Fibroblast of peridontal ligament (primary cell): ENCODE results near the gene RSU1.

Experiments
- DNase-seq: peaks from one replicate; pipeline ENCODE4 v3.0.0-alpha.2; 2010; ENCODE audit errors: extremely low read depth

The RSU1 gene

DNA sequence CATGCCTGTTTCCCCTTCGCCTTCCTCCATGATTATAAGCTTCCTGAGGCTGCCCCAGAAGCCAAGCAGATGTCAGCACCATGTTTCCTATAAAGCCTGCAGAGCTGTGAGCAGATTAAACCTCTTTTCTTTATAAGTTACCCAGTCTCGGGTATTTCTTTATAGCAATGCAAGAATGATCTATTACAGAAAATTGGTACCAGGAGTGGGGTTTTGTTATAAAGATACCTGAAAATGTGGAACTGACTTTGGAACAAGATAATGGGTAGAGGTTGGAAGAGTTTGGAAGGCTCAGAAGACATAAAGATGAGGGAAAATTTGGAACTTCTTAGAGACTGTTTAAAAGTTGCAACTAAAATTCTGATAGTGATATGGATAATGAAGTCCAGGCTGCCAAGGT, 4.8 kb upstream of the RSU1 start:
- DNase-seq, result no peak

DNA sequence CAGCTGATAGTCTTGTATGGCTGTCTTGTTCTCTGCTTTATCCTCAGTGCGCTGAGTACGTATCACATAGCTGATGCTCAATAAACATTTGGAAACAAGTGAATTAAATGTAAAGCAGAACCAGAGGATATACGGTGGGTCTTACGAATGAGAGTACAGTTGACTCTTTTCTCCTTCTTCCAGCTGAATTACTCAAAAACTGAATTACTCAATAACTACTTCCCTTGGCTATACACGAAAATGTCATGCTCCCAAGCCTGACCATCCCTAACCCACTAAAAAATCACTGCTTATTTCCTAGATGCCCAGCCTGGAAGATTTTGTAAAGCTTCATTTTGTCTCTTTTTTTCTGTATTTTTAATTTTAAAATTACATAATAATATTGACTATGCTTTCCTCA, 3.2 kb upstream of the RSU1 start:
- DNase-seq, result no peak

DNA sequence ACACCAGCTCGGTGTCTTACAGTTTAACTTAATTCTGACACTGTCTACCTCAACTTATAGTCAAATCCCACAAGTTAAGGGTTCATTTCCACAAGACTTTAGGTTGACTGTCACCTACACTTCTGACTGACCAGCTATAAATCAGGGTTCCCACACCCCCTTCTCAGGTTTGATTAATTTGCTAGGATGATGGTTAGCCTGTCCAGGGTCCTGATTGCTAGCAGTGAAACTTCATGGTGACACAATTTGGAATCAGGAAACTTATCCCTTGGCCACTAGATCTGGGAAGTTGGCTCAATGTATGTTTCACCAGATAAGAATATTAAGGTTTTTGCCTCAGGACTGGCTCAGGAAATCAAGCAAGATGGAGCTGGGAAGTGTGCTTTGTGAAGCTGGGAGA, 2.8 kb upstream of the RSU1 start:
- DNase-seq, result no peak

DNA sequence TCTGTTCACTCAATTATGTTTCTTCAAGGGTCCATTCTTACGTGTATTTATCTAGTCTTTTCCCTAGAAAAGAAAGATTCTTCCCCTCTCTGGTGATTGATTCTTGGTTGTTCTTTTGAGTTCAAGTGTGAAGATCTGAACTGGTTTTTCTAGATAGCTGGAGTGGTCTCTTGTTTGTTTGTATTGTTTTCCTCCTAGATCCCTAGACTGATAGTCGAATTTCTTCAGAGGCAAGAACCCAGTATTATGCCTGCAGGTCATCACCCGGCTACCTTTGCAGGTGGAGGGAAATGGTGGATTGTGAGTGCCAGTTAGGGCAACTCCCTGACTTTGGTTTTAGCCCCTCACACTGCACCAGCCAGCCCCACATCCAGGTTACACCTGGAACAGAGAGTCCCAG, 2.2 kb upstream of the RSU1 start:
- DNase-seq, result no peak

DNA sequence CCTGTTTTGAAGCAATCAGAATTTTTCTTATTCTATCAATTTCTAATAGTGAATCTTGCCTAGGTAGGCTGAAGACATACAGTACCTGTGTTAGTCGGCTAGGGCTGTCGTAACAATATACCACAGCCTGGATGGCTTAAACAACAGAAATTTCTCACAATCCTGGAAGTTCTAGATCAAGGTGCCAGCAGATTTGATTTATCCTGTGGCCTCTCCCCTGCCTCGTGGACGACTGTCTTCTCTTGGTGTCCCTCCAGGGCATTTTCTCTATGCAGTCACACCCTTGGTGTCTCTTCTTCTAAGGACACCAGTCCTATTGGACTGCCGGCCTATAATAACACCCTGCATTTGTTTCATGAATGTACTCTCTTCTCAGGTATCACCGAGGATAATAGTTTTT, 1.8 kb upstream of the RSU1 start:
- DNase-seq, result no peak

DNA sequence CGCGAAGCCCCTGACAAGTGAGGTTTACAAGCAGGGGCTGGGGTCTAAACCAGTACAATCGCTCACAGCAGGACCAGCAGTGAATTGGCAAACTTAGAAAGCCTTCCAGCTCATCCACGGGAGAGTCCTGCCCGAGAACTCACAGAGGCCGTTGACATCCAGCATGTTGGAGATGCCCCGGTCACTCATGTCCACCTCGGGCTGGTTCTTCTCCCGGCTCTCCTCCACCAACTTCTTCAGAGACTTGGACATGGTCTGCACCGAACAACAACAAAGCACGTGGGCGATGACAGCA, 447 bp downstream of the RSU1 start:
- peak; percentile 40 for DNase-seq

DNA sequence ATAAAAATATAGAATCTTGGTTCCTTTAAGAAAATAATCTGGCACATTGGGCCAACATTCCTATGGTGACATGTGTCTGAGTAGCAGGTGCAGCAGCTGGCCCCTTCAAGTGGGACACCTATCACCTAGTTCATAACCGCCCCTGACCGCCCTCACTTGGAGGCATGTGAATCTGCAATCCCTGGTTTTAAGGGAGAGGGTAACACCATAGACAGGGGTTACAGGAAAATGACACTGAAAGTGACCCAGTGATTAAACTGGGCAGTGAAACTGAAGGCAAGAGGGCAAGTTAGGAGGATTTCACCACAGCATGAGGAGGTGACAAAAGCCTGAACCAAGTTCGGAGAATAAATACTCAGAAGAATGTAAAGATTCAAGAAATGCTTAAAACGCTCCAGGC, 1.1 kb downstream of the RSU1 start:
- peak; percentile 9 for DNase-seq

DNA sequence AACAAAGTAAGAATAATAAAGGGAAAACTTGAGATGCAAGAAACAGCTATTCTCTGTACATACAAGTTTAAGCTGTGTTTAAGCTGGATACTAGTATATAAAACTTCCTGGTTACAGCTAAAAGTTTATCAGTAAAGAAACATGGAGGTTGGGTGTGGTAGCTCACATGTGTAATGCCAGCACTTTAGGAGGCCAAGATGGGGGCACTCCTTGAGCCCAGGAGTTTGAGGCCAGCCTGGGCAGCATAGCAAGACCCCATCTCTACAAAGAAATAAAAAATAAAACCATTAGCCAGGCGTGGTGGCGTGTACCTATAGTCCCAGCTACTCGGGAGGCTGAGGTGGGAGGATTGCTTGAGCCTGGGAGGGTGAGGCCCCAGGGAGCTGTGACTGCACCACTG, 3.2 kb downstream of the RSU1 start:
- DNase-seq, result no peak

DNA sequence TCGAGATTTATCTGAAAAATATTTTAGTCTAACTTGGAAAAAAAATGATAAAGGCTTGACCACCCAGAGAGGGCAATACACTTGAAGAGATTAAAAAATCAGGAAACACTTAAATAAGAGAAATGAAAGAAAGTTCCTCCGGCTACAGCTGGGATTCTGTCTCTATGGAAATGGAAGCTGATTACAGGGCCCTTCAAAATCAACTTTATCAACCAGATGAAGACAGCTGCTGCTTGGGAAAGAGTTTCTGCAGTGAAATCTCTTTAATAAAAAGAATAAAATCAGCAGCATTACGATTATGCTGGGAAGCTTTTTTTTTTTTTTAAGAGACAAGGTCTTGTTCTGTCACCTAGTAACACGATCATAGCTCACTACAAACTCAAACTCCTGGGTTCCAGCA, 4.5 kb downstream of the RSU1 start:
- no peak for DNase-seq

DNA sequence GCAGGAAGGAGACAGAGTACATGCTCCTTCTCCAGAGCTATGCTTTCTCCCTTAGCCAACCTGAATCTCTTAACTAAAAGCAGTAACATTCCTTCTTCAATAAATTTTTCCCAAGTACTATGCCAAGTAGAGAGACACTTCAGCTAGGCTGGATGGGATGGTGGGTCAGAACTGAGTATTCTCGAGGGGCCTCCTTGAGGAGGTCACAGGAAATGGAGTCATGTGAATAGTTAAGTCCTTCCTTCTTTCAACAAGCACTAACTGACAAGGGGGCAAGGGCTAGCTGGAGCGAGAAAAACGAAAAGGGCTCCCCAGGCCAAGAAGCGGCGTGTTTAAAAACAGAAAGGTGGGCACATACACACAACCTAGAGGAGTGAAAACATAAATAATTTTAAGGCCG, 5.5 kb downstream of the RSU1 start:
- DNase-seq, result no peak

DNA sequence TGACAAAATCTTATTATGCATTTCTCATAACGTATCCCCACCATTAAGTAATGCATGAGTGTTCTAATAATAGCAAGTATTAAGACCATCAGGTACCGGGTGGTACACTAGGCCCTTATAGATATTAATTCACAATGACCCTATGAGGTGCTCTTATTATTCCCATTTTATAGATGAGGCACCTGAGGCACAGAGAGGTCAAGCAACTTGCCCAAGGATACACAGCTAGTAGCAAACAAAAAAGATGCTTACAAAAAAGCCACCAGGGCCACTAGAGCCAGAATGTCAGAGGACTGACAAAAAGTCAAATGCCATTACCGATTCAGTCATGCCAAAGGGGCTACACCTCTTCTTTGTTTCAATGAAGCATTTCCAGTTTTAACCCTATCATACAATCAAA, 5.9 kb downstream of the RSU1 start:
- no peak for DNase-seq

DNA sequence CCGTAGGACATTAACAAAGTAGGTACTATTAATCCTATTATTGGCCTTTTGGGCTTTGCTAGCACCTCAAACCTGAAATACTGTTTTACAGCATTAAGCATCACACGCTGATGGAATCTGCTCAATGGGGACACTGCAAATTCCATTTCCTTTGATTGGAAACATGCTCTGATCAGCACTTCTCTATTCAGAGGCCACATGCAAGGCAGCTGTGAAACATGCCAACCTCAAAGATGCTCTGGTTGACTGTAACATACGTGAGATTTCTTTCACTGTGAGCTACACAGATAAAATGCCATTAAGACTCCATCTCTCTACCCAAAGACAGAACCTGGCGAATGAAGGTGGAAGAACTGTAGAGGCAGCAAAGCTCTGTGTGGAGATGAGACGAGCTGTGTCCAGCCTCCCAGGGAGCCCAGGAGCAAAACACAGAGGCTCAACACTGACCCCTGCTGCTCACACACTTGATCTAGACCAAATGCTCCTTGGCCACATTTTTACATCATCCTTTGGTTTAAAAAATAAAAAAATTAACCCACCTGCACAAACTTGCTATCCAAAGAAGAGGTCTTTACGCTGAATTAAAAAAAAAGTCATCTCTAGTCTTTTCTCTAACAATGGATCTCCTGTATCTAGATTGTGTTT, 8.0 kb downstream of the RSU1 start:
- DNase-seq, result peak; percentile 57

DNA sequence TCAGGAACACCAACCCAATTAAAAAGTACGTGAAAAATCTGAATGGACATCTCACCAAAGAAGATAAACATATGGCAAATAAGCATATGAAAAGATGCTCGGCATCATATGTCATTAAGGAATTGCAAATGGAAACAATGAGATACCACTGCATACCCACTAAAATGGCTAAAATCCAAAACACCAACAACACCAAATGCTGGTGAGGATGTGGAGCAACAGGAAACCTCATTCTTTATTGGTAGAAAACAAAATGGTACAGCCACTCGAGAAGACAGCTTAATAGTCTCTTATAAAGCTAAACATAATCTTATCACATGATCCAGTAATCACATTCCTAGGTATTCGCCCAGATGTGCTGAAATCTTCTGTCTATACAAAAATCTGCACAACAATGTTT, 13.1 kb downstream of the RSU1 start:
- no peak for DNase-seq

DNA sequence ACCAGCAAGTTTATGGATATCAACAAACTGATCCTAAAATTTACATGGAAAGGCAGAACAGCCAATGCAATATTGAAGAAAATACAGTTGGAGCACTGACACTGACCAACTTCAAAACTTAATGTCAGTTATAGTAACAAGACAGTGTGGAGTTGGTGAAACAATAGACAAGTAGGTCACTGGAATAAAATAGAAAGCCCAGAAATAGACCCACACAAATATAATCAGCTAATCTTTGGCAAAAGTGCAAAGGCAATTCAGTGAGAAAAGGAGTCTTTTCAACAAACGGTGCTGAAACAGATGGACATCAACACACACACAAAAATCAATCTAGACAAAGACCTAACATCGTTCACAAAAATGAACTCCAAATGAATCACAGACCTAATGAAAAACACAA, 13.8 kb downstream of the RSU1 start:
- no peak for DNase-seq

DNA sequence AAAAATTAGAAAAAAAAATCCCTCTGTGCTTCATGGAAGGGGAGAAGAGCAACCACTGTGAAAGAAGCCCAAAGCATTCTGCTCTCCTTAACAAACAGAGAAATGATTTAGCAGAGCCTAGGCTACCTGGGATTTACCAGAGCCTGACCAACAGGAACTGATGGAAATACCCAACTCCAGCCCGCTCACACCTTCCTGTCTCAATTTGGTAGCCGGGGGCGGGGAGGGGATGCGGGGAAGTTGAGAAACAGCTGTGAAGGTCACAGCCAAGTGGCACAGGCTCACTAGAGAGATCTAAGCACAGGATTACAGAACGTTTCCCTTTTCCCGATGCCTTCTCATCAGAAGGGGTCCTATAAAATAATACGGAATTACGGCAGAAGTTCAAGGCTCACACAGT, 17.6 kb downstream of the RSU1 start:
- no peak for DNase-seq

DNA sequence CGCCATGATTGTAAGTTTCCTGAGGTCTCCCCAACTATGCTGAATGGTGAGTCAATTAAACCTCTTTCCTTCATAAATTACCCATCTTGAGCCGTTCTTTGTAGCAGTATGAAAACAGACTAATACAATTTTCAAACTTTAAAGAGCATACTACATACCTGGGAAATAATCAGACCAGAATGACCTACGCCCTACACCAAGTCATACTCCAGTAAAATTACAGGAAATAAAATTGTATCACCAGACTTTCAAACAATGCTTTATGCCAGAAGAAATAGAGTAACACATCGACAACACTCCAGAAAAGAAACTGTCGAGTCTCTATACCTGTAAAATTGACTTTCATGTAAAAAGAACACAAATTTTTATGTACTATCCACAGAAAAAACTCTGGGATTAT, 18.7 kb downstream of the RSU1 start:
- no peak for DNase-seq

DNA sequence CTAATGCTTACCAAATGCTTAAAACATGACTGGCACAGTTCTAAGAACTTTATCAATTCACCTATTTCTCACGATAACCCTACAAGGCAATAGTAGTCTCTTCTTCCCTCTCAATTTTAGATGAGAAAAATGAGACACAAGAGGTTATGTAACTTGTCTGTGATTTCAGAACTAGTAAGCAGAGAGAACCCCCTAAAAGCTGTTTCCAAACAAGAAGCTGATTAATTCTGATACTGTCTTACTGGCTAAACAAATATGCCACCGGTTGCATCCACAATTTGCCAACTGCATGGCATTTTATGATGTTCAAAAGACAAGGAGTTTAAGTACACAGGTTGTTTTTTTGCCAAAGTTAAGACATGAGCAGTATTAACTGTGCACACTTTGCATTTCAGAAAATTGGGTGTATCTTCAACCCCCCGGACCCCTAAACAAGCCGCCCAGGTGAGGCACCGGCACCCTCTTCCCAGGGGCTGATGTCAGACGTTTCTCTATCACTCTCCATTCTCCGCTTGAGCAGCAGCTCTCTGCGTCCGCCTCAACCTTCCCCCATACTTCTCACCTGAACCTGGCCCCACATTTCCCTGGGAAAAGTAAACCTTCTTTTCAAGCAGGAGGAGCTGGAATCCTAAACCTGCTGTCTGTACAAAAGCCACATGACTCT, 21.7 kb downstream of the RSU1 start:
- DNase-seq, result no peak

DNA sequence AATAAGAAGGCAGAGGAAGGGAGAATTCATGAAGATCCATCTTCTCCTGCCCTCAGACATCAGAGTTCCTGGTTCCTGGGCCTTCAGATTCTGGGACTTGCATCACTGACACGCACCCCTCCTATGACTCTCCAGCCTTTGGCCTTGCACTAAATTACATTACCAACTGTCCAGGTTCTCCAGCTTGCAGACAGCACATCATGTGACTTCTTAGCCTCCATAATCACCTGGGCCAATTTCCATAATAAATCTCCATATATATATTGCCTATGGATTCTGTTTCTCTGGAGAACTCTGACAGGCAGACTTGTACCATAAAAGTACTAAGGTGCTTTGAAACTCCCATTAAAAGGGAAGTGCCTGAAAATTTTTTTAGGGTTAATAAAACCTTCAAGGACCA, 23.2 kb downstream of the RSU1 start:
- no peak for DNase-seq

DNA sequence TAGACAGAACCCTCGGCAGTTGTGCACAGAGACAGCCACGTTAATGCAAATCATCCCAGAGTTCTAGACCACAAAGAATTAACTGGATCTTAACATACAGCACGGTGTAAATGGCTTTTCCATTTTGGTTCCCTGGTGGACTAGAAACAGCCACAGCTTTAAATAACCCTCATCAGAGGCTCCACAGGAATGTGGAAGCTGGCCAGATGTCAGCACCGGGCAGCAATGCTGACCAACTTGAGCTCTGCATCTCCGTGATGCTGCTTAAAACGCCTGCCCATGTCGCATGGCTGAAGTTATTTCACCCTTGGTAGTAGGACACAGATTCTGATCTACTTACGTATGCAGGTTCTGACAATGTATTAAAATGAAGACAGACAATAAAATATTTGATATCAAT, 24.5 kb downstream of the RSU1 start:
- DNase-seq, result peak; percentile 84

DNA sequence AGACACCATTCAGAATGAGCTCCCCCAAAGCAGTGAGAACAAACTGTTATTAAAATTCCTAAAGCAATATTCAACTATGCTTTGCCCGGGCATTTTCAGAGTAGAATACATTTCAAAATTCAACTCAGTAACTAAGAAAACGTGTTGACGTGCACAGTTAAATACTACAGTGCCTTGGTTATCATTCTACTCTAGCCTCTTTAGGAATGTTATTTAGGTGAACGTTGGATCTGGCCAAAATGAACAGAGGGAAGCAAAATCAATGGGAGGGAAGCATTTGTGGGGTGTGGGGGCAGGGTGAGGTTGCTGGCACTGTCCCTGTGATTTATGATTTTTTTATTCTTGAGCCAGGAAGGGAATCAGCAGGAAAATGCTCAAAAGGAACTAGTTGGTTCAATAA, 27.5 kb downstream of the RSU1 start:
- DNase-seq, result no peak

DNA sequence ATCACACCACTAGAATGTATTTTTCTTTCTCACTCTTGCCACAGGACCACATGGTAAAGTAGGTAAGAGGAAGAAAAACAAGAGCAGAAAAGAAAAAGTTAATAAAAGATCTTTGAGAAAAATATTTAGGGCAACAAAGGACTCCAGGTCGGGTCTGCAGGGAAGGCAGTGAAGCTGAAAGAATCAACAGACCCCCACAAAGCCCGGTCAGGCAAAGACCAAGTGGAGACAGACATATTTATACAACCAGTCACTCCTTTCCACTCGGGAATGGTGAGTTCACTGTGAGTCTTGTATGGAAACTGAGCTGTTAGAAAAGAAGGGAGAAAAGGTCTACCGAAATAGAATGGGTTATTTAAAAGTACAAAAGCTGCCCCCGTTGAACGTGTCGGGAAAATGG, 28.0 kb downstream of the RSU1 start:
- no peak for DNase-seq

DNA sequence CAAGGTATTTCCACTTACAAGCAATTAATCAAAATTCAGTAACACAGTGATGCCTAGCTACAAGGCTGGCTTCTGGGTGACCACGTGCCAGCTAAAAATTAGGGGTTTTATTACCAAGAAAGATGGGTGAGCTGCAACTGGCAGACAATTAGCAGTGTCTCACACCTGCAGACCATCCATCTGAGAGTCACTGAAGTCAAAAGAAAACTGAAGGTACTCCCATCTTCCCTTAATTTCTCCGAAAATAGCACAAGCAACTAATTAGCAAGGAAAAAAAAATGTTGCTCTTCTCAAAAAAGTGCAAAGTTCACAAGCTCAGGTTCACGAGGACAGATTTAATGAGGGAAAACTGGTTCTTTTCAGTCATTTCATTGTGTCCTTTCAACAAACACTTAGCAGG, 28.4 kb downstream of the RSU1 start:
- no peak for DNase-seq

DNA sequence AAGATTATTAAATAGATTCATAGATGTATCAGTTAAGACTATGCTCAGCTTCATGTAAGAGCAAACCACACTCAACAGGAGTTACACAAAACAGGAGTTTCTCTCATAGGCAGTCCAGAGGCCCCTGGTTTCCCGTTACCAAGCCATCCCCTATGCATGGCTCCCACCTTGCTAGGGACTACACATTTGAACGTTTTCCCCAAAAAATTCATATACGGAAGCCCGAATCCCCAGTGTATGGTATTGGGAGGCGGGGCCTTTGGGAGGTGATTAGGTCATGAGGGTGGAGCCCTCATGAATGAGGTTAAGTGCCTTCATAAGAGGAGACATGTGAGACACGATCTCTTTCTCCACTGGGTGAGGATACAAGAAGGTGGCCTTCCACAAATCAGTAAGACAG, 29.1 kb downstream of the RSU1 start:
- no peak for DNase-seq

DNA sequence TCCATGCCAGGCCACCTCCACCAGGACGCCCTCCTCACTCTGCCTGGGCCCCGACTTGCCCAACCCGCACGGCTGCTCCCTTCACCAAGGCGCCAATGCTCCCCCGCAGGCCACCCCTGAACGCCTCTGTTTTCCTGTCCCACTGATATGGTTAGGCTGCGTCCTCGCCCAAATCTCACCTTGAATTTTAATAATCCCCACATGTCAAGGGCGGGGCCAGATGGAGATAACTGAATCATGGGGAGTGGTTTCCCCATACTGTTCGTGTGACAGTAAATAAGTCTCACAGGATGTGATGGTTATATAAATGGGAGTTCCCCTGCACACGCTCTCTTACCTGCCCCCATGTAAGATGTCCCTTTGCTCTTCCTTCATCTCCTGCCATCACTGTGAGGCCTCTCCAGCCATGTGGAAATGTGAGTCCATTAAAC, 29.8 kb downstream of the RSU1 start:
- DNase-seq, result no peak
